HepG2 (cell line): ENCODE measurements around the gene KIFC1. TPM values are rescaled to one million over a fixed set of nuclear protein-coding genes. Genes with fewer than 3 reads are reported as not detected.
A peak's percentile ranks its signal among the peaks of the same experiment; 100 is the strongest.

Experiments used
- ATAC-seq: fragments of 200-7000 bp; cut with Tn5 transposase; 3 replicates; pipeline ENCODE4 v1.9.1; 2020; ENCODE audit warnings: mild to moderate bottlenecking, moderate library complexity
- BruUV-seq: library from RNA; stranded (reverse); fragments of 400-500 nt; replicated peaks from 2 replicates; lab custom pipeline; 2021; lab: Mats Ljungman, UMichigan
- CTCF ChIA-PET: fragments of 300-600 bp; formaldehyde crosslinking; extraction: SDS; loops from one replicate; lab custom pipeline; 2021; ENCODE audit warnings: low total read pairs, inconsistent platforms, low intra/inter-chr PET ratio; lab: Yijun Ruan, JAX
- POLR2A ChIA-PET: fragments of 350-600 bp; sonication (Branson Sonifier 250); formaldehyde crosslinking; loops from one replicate; lab custom pipeline; 2020; ENCODE audit warnings: antibody characterized with exemption, inconsistent platforms; lab: Yijun Ruan, JAX
- DNase-seq: peaks from one replicate; pipeline ENCODE4 v3.0.0-alpha.2; 2015; ENCODE audit warnings: low spot score
- FAIRE-seq: peaks from 3 replicates; lab custom pipeline; 2011; peaks lifted over from hg19 to GRCh38; lab: Jason Lieb, UNC
- H2AFZ ChIP-seq: one replicate; pipeline ENCODE4 v1.6.1; 2011; ENCODE audit warnings: low read length, inconsistent platforms
- H3K27ac ChIP-seq: fragments of 300-600 bp; 3 replicates; pipeline ENCODE4 v1.8.0; 2011; ENCODE audit warnings: mixed run types, mild to moderate bottlenecking, mixed read lengths, low read length, inconsistent platforms; ENCODE audit not compliant: insufficient read depth; ENCODE audit errors: extremely low read length
- H3K27me3 ChIP-seq, 2 experiments: fragments of 200-600 bp in 1 of 2; 2 replicates in 1 of 2; 3 replicates in 1 of 2; pipeline versions ENCODE4 v1.6.0 to v1.8.0; 2011; ENCODE audit warnings: low read length in 2 of 2, mild to moderate bottlenecking in 2 of 2, moderate library complexity in 2 of 2, inconsistent platforms in 1 of 2; ENCODE audit not compliant: insufficient read depth in 2 of 2, control insufficient read depth in 1 of 2
- H3K36me3 ChIP-seq, 2 experiments: fragments of 200-600 bp in 1 of 2; replicated peaks in 1 of 2; 2 replicates in 1 of 2; 3 replicates in 1 of 2; pipeline versions ENCODE4 v1.5.1 to v1.8.0; 2011; ENCODE audit warnings: low read length in 2 of 2, inconsistent platforms in 1 of 2; ENCODE audit not compliant: insufficient read depth in 2 of 2, control insufficient read depth in 1 of 2
- H3K4me1 ChIP-seq: 2 replicates; pipeline ENCODE4 v1.5.1; 2012; ENCODE audit warnings: low read length, inconsistent platforms; ENCODE audit not compliant: insufficient read depth
- H3K4me2 ChIP-seq: 2 replicates; pipeline ENCODE4 v1.6.0; 2011; ENCODE audit warnings: low read depth, low read length, inconsistent platforms
- H3K4me3 ChIP-seq, 3 experiments: fragments of 200-600 bp in 1 of 3; sonication (generic), shearing (Covaris generic) in 1 of 3; replicated peaks in 1 of 3; 2 replicates each; pipeline ENCODE4 v1.5.1; 2011 to 2016; ENCODE audit warnings: low read length in 3 of 3, inconsistent platforms in 2 of 3, low read depth in 2 of 3, mild to moderate bottlenecking in 2 of 3, control low read depth in 1 of 3, mixed read lengths in 1 of 3; ENCODE audit not compliant: insufficient read depth in 1 of 3
- H3K79me2 ChIP-seq: one replicate; pipeline ENCODE4 v1.6.1; 2011; ENCODE audit warnings: low read length, inconsistent platforms; ENCODE audit not compliant: insufficient read depth
- H3K9ac ChIP-seq: 2 replicates; pipeline ENCODE4 v1.6.0; 2011; ENCODE audit warnings: mild to moderate bottlenecking, low read depth, low read length, inconsistent platforms; ENCODE audit not compliant: insufficient read depth
- H3K9me3 ChIP-seq: 2 replicates; pipeline ENCODE4 v1.5.1; 2012; ENCODE audit warnings: mild to moderate bottlenecking, low read length
- H4K20me1 ChIP-seq: 2 replicates; pipeline ENCODE4 v1.6.0; 2011; ENCODE audit warnings: inconsistent platforms, mild to moderate bottlenecking, low read length, moderate library complexity; ENCODE audit not compliant: insufficient read depth
- AGO2 ChIP-seq: fragments of 200-400 bp; formaldehyde crosslinking; optimal IDR thresholded peaks from 2 replicates; pipeline ENCODE3; 2017; ENCODE audit warnings: mild to moderate bottlenecking, low read depth, low read length, moderate library complexity
- HNRNPLL ChIP-seq: fragments of 200-400 bp; formaldehyde crosslinking; IDR thresholded peaks from 2 replicates; pipeline ENCODE4 v1.6.1; 2017; ENCODE audit warnings: mild to moderate bottlenecking, low read depth, low read length; ENCODE audit not compliant: poor library complexity, severe bottlenecking
- KDM3A ChIP-seq: IDR thresholded peaks from 2 replicates; pipeline ENCODE4 v1.6.1; 2018; ENCODE audit warnings: low read depth, missing compliant biosample characterization
- MAFK ChIP-seq, 2 experiments: IDR thresholded peaks in 1 of 2; conservative IDR thresholded peaks in 1 of 2; 2 replicates each; pipeline ENCODE4 v1.6.1; 2011; ENCODE audit warnings: improper control_type of control experiment in 2 of 2, low read length in 2 of 2
- POLR2A ChIP-seq, 2 experiments: IDR thresholded peaks; 2 replicates each; pipeline ENCODE4 v1.6.1; 2011; ENCODE audit warnings: low read depth in 2 of 2, low read length in 2 of 2, mild to moderate bottlenecking in 1 of 2, moderate library complexity in 1 of 2; ENCODE audit not compliant: insufficient read depth in 1 of 2
- WGBS: methylation state at CpG from one replicate; pipeline ENCODE4 v1.1.6; 2017; ENCODE audit warnings: low lambda C conversion rate; 5-methylcytosine and 5-hydroxymethylcytosine counted together
- in situ Hi-C: cut with HindIII; loops from 2 replicates; pipeline ENCODE4 v1.10.0; 2017; ENCODE audit warnings: low pct_unique_long_range_greater_than_20kb; ENCODE audit not compliant: extremely low pct_ligation_motif_present
- intact Hi-C: fragments of 100-400 bp; cut with micrococcal nuclease; formaldehyde crosslinking; loops from one replicate; pipeline ENCODE4 v1.10.0; 2022; ENCODE audit not compliant: unreplicated experiment
- polyA plus RNA-seq, 8 experiments: library from polyadenylated mRNA; depleted of rRNA in 3 of 8; stranded (reverse) in 7 of 8; unstranded in 1 of 8; fragments of >200 nt; fragmentation: Illumina TruSeq in 4 of 8; extraction: Trizol in 4 of 8; gene quantifications; 2 replicates each; pipeline versions ENCODE4 v1.2.1 to v1.2.3, GENCODE V29; 2011 to 2016; ENCODE audit warnings: low read depth in 4 of 8, missing spikeins in 1 of 8, mixed read lengths in 1 of 8; ENCODE audit not compliant: insufficient read depth in 1 of 8
- total RNA-seq, 5 experiments: library from RNA; depleted of rRNA; stranded (reverse); fragments of >200 nt; fragmentation: Illumina TruSeq; extraction: Trizol; gene quantifications; 2 replicates each; pipeline ENCODE4 v1.2.3, GENCODE V29; 2016; ENCODE audit warnings: low read depth in 1 of 5

KIFC1 gene
- total and polyA plus RNA-seq, 2 of the 13 experiments (the other 11 are each of a cell fraction or from before 2014, with no cell fraction given) = 25.0 to 45.5 TPM

DNA sequence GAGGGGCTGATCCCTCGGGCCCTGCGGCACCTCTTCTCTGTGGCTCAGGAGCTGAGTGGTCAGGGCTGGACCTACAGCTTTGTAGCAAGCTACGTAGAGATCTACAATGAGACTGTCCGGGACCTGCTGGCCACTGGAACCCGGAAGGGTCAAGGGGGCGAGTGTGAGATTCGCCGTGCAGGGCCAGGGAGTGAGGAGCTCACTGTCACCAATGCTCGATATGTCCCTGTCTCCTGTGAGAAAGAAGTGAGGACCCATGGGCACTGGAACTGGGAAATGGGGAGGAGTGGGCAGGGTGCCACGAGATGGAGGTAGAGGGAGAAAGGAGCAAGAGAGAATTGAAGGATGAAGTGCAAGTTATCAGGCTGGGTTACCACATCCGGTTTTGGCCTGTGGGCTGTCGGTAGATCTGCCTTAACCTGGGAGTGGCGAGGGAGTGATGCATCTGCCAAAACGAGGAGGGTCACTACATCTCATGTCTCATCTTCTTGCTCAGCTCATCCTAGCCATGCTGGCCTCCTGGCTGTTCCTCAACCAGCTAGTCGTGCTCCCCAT, 13.8 kb downstream of the KIFC1 start:
- TF ChIP-seq POLR2A (IDR thresholded peaks at IDR 0.05; ENCODE audit: insufficient read depth in 1 of 2, low read depth in 2 of 2, low read length in 2 of 2) = peak; percentile 15 to 24; a peak in 1 of 4 replicates
- TF ChIP-seq KDM3A (CRISPR knock-in tag) = no peak
- Histone ChIP-seq H3K36me3 (peaks cover 31 to 64% of the 10 kb centered on the region in 2 experiments), H3K27me3 (no peaks in the 10 kb centered on the region), H3K27ac (no peak overlapping the region), H3K9me3 (no peaks in the 10 kb centered on the region), H3K79me2 (no peaks in the 10 kb centered on the region), H3K9ac (no peak overlapping the region), H3K4me1 (peaks cover 12% of the 10 kb centered on the region), H4K20me1 (no peaks in the 10 kb centered on the region), H3K4me3 (no peak overlapping the region), H3K4me2 (no peak overlapping the region), H2AFZ (no peak overlapping the region)
- intact Hi-C loops = no loop called here
- WGBS = 96% methylated on average over 15 of the region's 15 CpGs
- FAIRE-seq (no peak), ATAC-seq (no peak), DNase-seq (no peak)
- no TSS peak for BruUV-seq
- in situ Hi-C loops = loop anchor here (25.0 kb wide), 1 partner anchor 118 kb away; the partner anchor contains the start of genes B3GALT4, PFDN6, RGL2 and WDR46
- ChIA-PET CTCF (no interaction called here), POLR2A (no interaction called here)

DNA sequence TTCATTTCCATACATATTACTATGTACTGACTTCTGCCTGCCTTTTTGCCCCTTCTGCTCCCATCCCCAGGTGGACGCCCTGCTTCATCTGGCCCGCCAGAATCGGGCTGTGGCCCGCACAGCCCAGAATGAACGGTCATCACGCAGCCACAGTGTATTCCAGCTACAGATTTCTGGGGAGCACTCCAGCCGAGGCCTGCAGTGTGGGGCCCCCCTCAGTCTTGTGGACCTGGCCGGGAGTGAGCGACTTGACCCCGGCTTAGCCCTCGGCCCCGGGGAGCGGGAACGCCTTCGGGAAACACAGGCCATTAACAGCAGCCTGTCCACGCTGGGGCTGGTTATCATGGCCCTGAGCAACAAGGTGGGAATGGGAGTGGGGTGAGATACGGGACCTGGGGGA, 14.5 kb downstream of the KIFC1 start:
- Histone ChIP-seq H3K4me1 (peaks cover 12% of the 10 kb centered on the region), H3K4me2 (no peak overlapping the region), H3K27ac (no peak overlapping the region), H4K20me1 (no peaks in the 10 kb centered on the region), H3K36me3 (peaks cover 31 to 62% of the 10 kb centered on the region in 2 experiments), H3K27me3 (no peaks in the 10 kb centered on the region), H2AFZ (no peak overlapping the region), H3K4me3 (no peak overlapping the region), H3K9me3 (no peaks in the 10 kb centered on the region), H3K9ac (no peak overlapping the region), H3K79me2 (peaks cover under 1% of the 10 kb centered on the region)
- DNase-seq (no peak), FAIRE-seq (no peak), ATAC-seq (no peak)
- 97% methylated on average over 17 of the region's 17 CpGs for WGBS
- intact Hi-C loops = no loop called here
- in situ Hi-C loops = loop anchor here (25.0 kb wide), 1 partner anchor 119 kb away; the partner anchor contains the start of genes B3GALT4, PFDN6, RGL2 and WDR46
- TF ChIP-seq MAFK (conservative IDR thresholded peaks at IDR 0.05 in 1 of 2, IDR thresholded peaks at IDR 0.05 in 1 of 2; ENCODE audit: low read length in 2 of 2) = no peak
- peak; percentile 16 for TF ChIP-seq HNRNPLL
- TF ChIP-seq AGO2 = peak; percentile 76
- BruUV-seq = no TSS peak
- CTCF ChIA-PET = interaction anchor here (1.4 to 1.7 kb wide), 2 partner anchors 126 to 130 kb away, joined by 4 to 13 read pairs; partner anchors contain the start of gene B3GALT4
- POLR2A ChIA-PET = no interaction called here
